GM12801 (cell line): ENCODE results near the gene EPHA7.

Experiments used
- TF ChIP-seq, protein P1 (sequence below): IDR thresholded peaks from one replicate; pipeline ENCODE4 v1.5.1; 2011; ENCODE audit warnings: control low read depth; ENCODE audit not compliant: insufficient read length; ENCODE audit errors: extremely low read depth

Gene EPHA7

DNA sequence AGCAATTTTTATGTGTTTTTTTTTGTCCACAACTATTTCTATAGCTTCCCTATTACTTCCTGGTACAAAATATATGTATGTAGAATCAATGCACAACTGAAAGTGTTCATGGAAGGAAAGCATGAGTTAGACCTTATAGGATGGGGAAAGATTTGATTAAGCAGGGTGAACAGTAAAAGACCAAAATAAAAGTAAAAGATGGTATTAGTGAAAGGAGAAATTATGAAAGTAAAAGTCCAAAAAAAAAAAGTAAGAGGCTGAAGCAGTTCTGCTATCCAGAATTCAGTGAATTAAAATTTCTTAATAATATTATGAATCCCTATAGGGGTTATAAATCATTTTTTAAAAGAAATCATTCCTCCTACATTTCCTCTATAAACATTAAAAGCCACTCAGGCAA lies 114.3 kb downstream of the EPHA7 start:
- TF ChIP-seq, protein P1, sequence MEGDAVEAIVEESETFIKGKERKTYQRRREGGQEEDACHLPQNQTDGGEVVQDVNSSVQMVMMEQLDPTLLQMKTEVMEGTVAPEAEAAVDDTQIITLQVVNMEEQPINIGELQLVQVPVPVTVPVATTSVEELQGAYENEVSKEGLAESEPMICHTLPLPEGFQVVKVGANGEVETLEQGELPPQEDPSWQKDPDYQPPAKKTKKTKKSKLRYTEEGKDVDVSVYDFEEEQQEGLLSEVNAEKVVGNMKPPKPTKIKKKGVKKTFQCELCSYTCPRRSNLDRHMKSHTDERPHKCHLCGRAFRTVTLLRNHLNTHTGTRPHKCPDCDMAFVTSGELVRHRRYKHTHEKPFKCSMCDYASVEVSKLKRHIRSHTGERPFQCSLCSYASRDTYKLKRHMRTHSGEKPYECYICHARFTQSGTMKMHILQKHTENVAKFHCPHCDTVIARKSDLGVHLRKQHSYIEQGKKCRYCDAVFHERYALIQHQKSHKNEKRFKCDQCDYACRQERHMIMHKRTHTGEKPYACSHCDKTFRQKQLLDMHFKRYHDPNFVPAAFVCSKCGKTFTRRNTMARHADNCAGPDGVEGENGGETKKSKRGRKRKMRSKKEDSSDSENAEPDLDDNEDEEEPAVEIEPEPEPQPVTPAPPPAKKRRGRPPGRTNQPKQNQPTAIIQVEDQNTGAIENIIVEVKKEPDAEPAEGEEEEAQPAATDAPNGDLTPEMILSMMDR: no peak

DNA sequence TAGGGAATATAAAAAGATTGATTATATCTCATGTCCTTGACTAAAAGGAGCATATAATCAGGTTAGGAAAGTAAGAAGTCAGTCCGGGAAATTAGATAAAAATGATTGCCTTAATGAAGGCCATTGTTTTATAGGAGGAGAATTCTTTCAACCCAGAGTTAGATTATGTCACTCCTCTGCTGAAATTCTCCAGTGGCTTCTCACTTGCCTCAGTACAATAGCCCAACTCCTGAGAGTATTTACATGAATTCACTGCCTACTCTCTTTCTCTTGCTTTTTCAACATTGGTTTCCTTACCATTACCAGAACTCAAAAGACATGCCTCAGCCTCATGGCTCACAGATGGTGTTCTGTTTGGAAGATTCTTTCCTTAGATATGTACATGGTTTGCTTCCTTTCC lies 114.9 kb downstream of the EPHA7 start:
- TF ChIP-seq, protein P1: no peak

DNA sequence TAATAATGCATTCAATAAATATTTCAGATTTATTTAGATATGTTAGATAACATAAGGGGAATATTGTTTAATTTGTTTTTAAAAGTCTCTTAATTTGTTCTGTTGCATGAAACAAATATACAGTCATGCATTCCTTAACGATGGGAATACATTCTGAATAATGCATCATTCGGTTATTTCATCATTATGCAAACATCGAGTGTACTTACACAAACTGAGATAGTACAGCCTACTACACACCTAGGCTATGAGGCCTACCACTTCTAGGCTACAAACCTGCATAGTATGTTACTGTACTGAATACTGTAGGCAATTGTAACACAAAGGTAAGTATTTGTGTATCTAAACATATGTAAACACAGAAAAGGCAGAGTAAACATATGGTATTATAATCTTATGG lies 118.7 kb downstream of the EPHA7 start:
- TF ChIP-seq, protein P1: no peak

DNA sequence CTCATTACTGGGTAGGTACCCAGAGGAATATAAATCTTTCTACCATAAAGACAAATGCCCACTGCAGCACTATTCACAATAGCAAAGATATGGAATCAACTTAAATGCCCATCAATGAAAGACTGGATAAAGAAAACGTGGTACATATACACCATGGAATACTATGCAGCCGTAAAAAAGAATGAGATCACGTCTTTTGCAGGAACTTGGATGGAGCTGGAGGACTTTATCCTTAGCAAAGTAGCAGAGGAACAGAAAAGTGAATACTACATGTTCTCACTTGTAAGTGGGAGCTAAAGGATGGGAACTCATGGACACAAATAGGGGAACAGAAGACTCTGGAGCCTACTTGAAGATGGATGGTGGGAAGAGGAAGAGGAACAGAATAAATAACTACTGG lies 119.7 kb downstream of the EPHA7 start:
- TF ChIP-seq, protein P1: no peak

DNA sequence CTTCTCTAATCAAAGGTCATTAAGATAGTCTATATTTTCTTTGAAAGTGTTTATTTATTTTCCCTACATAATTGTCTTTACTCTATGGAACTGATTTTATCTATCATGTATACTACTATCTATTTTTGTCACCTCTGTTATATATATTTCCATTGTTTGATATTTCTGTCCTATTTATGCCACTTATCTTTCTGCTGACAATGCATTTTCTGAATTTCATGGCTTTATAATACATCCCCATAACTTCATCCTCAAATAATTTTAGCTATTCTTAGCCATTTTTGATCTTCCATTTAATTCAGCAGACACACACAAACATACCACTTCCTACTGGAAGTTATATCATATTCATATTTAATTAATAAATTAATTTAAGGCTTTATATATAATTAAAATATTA lies 123.7 kb downstream of the EPHA7 start:
- TF ChIP-seq, protein P1: no peak

DNA sequence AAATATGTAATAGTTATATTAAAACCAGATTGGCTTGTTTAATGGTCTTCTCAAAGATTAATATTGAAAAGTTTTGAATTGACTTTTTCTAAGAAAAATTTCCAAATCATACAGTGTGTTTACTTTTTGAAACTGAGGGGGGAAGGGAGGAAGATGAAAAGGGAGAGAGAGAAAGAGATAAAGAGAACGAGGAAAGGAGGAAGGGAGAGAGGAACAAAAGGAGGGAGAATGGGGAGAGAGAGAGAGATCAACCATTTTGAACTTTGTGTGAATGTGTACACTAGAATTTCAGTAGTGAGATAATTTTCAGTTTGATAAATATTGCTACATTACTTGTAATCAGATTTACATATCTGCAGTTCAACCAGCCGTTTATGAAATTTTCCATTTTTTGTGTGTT lies 124.5 kb downstream of the EPHA7 start:
- TF ChIP-seq, protein P1: no peak

DNA sequence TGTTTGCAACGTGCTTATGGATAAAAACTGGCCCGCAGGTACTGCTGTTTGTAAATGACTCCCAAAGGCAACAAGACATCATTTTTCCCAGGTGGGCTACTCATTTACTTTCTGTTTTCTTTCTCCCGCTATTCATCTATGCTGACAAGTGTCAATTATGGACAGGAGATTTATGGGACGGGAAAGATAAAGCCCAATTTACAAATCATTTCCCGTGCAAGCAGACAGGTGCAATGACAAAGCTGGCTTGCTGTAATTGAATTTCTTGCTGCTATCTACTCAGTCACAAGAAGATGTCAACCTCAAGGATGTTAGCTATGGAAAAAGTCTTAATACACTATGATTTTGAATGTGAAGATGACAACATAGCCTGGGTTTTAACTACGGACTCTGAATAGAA lies 125.5 kb downstream of the EPHA7 start:
- TF ChIP-seq, protein P1: no peak

DNA sequence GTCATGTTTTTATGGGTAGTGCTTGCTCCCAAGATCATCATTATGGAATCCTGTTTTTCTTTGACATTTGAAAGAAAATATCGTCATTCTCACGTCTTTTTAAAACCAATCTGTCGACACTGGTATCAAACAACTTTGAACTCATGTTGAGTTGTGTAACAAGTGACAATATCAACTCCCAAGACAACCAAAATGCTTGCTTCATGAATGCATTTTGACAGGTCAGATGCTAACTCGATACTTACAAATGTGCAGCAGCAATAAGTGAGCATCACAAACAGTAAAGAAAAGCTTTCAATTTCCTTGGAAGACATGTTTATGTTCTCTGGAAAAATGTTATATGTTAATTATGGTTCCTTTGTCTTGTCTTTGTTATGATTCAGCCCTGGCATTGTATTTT lies 125.9 kb downstream of the EPHA7 start:
- TF ChIP-seq, protein P1: no peak
